Fibroblast of villous mesenchyme (primary cell): ENCODE data around the gene CACNA1G. TPM values are rescaled to one million over a fixed set of nuclear protein-coding genes. Genes with fewer than 3 reads are reported as not detected.

ENCODE experiments used
- DNase-seq: peaks from one replicate; pipeline ENCODE4 v3.0.0-alpha.2; 2010; ENCODE audit warnings: low read depth
- H3K4me3 ChIP-seq: 2 replicates; pipeline ENCODE4 v1.5.1; 2011; ENCODE audit warnings: low read depth, mild to moderate bottlenecking, low read length
- CTCF ChIP-seq: IDR thresholded peaks from 2 replicates; pipeline ENCODE4 v1.5.1; 2012; ENCODE audit warnings: low read depth, mild to moderate bottlenecking, low read length; ENCODE audit not compliant: insufficient read depth
- total RNA-seq: library from RNA; depleted of rRNA; stranded (reverse); fragments of >200 nt; gene quantifications from 2 replicates; pipeline ENCODE4 v1.2.3, GENCODE V29; 2012

The CACNA1G gene
- total RNA-seq, 1 donor: 0.43 TPM

GRCh38 chr17:50577451-50577954 is 17.0 kb downstream of the CACNA1G start:
- H3K4me3 ChIP-seq: no peak overlapping the region
- TF ChIP-seq CTCF: no peak
- DNase-seq: no peak

- no peak for DNase-seq
- H3K4me3 ChIP-seq: no peak overlapping the region
- TF ChIP-seq CTCF: no peak
Observed at GRCh38 chr17:50578173-50578572, 17.7 kb downstream of the CACNA1G start.

- no peak overlapping the region for H3K4me3 ChIP-seq
- no peak for TF ChIP-seq CTCF
Observed at GRCh38 chr17:50579399-50579798, 18.9 kb downstream of the CACNA1G start.

GRCh38 chr17:50580646-50581045 is 20.1 kb downstream of the CACNA1G start:
- no peak for TF ChIP-seq CTCF
- no peak for DNase-seq
- H3K4me3 ChIP-seq: no peak overlapping the region

More at GRCh38 chr17:50579399-50579798, 18.9 kb downstream of the CACNA1G start:
- no peak for DNase-seq

GRCh38 chr17:50581316-50581715 is 20.8 kb downstream of the CACNA1G start:
- DNase-seq: no peak
- H3K4me3 ChIP-seq: no peak overlapping the region
- no peak for TF ChIP-seq CTCF

- H3K4me3 ChIP-seq: no peak overlapping the region
- no peak for DNase-seq
- no peak for TF ChIP-seq CTCF
Observed at GRCh38 chr17:50582741-50583140, 22.2 kb downstream of the CACNA1G start.

- no peak for DNase-seq
- TF ChIP-seq CTCF: no peak
Observed at GRCh38 chr17:50583641-50584040, 23.1 kb downstream of the CACNA1G start.

More at GRCh38 chr17:50583641-50584040, 23.1 kb downstream of the CACNA1G start:
- no peak overlapping the region for H3K4me3 ChIP-seq
